GM12878 (cell line): ENCODE results near the gene GZF1. TPM values are rescaled to one million over a fixed set of nuclear protein-coding genes. Genes with fewer than 3 reads are reported as not detected.

ENCODE experiments used
- polyA plus RNA-seq, 11 experiments: library from polyadenylated mRNA; depleted of rRNA in 4 of 11; unstranded in 6 of 11; stranded (reverse) in 5 of 11; fragments of >200 nt; fragmentation: Nextera tagmentation in 4 of 11; fragmentation: Illumina TruSeq in 1 of 11; extraction: Ambion mirVana in 4 of 11; extraction: Trizol in 1 of 11; gene quantifications; 1 replicate in 1 of 11; 2 replicates in 10 of 11; pipeline versions ENCODE4 v1.2.1 to v1.2.3, GENCODE V29; 2011 to 2016; ENCODE audit warnings: inconsistent platforms in 2 of 11, missing spikeins in 2 of 11, low read depth in 1 of 11
- small RNA-seq: library from RNA; depleted of rRNA; stranded (forward); fragments of <200 nt; gene quantifications from one replicate; pipeline ENCODE3, GENCODE V24; 2014
- total RNA-seq, 4 experiments: library from RNA; depleted of rRNA in 3 of 4; stranded (reverse); fragments of >200 nt in 3 of 4; fragmentation: Illumina TruSeq in 1 of 4; extraction: Trizol in 1 of 4; gene quantifications; 2 replicates each; pipeline versions ENCODE4 v1.2.1 to v1.2.3, GENCODE V29; 2013 to 2021

Gene GZF1
- total and polyA plus RNA-seq, 10 of the 15 experiments (the other 5 are each of a cell fraction or from before 2014, with no cell fraction given): 2.2 to 19.5 (median 9.7) TPM

Small RNA genes lying within 50 kb of the gene (small RNA-seq; reads per million reads assigned to genes)
- gene RNA5SP479: not detected

Other genes with a start within 250 kb of the GZF1 start
- 61.5 and 65.2 TPM in 2 replicates for gene NXT1, start 11.4 kb upstream of the GZF1 start, total RNA-seq (2014; rRNA removed)
- 32.1 and 36.3 TPM in 2 replicates for gene NXT1, start 11.4 kb upstream of the GZF1 start, total RNA-seq (2014; rRNA removed; fragmentation: Illumina TruSeq; extraction: Trizol)
- 34.4 and 36.9 TPM in 2 replicates for gene NXT1, start 11.4 kb upstream of the GZF1 start, total RNA-seq (2021)
- gene NXT1, start 11.4 kb upstream of the GZF1 start, polyA plus RNA-seq (2011; rRNA removed): 38.5 and 50.0 TPM in 2 replicates
- 37.9 and 42.6 TPM in 2 replicates for gene NXT1, start 11.4 kb upstream of the GZF1 start, polyA plus RNA-seq (2014; fragmentation: Illumina TruSeq; extraction: Trizol)
- 10 to 100 TPM; 10.2 to 24.2 TPM for gene NXT1, start 11.4 kb upstream of the GZF1 start, polyA plus RNA-seq (2014; fragmentation: Nextera tagmentation; extraction: Ambion mirVana)
- gene NXT1, start 11.4 kb upstream of the GZF1 start, polyA plus RNA-seq (2014; rRNA removed): 59.4 and 62.1 TPM in 2 replicates
- 10 to 100 TPM; 59.3 to 66.7 TPM for gene NXT1, start 11.4 kb upstream of the GZF1 start, polyA plus RNA-seq (2016; fragmentation: Nextera tagmentation; extraction: Ambion mirVana)
- 7.2 and 8.8 TPM in 2 replicates for gene NAPB, start 59.3 kb downstream of the GZF1 start, total RNA-seq (2014; rRNA removed)
- gene NAPB, start 59.3 kb downstream of the GZF1 start, total RNA-seq (2014; rRNA removed; fragmentation: Illumina TruSeq; extraction: Trizol): 7.1 and 8.6 TPM in 2 replicates
- gene NAPB, start 59.3 kb downstream of the GZF1 start, total RNA-seq (2021): 6.6 and 8.5 TPM in 2 replicates
- 15.9 and 23.1 TPM in 2 replicates for gene NAPB, start 59.3 kb downstream of the GZF1 start, polyA plus RNA-seq (2011; rRNA removed)
- gene NAPB, start 59.3 kb downstream of the GZF1 start, polyA plus RNA-seq (2014; fragmentation: Illumina TruSeq; extraction: Trizol): 8.0 and 10.8 TPM in 2 replicates
- gene NAPB, start 59.3 kb downstream of the GZF1 start, polyA plus RNA-seq (2014; fragmentation: Nextera tagmentation; extraction: Ambion mirVana): 1 to 10 TPM; 2.1 to 2.3 TPM
- 9.2 and 10.2 TPM in 2 replicates for gene NAPB, start 59.3 kb downstream of the GZF1 start, polyA plus RNA-seq (2014; rRNA removed)
- 1 to 10 TPM; 6.0 to 7.2 TPM for gene NAPB, start 59.3 kb downstream of the GZF1 start, polyA plus RNA-seq (2016; fragmentation: Nextera tagmentation; extraction: Ambion mirVana)
- not detected in 2 replicates for gene CSTL1, start 77.5 kb downstream of the GZF1 start, total RNA-seq (2014; rRNA removed)
- gene CSTL1, start 77.5 kb downstream of the GZF1 start, total RNA-seq (2014; rRNA removed; fragmentation: Illumina TruSeq; extraction: Trizol): not detected in 2 replicates
- not detected in 2 replicates for gene CSTL1, start 77.5 kb downstream of the GZF1 start, total RNA-seq (2021)
- gene CSTL1, start 77.5 kb downstream of the GZF1 start, polyA plus RNA-seq (2011; rRNA removed): not detected in 2 replicates
- gene CSTL1, start 77.5 kb downstream of the GZF1 start, polyA plus RNA-seq (2014; fragmentation: Illumina TruSeq; extraction: Trizol): not detected in 2 replicates
- not detected for gene CSTL1, start 77.5 kb downstream of the GZF1 start, polyA plus RNA-seq (2014; fragmentation: Nextera tagmentation; extraction: Ambion mirVana)
- gene CSTL1, start 77.5 kb downstream of the GZF1 start, polyA plus RNA-seq (2014; rRNA removed): not detected in 2 replicates
- not detected for gene CSTL1, start 77.5 kb downstream of the GZF1 start, polyA plus RNA-seq (2016; fragmentation: Nextera tagmentation; extraction: Ambion mirVana)
- gene CST11, start 90.7 kb downstream of the GZF1 start, total RNA-seq (2014; rRNA removed): not detected in 2 replicates
- gene CST11, start 90.7 kb downstream of the GZF1 start, total RNA-seq (2014; rRNA removed; fragmentation: Illumina TruSeq; extraction: Trizol): not detected in 2 replicates
- gene CST11, start 90.7 kb downstream of the GZF1 start, total RNA-seq (2021): not detected in 2 replicates
- 0.33 and 0.35 TPM in 2 replicates for gene CST11, start 90.7 kb downstream of the GZF1 start, polyA plus RNA-seq (2011; rRNA removed)
- gene CST11, start 90.7 kb downstream of the GZF1 start, polyA plus RNA-seq (2014; fragmentation: Illumina TruSeq; extraction: Trizol): not detected in 2 replicates
- gene CST11, start 90.7 kb downstream of the GZF1 start, polyA plus RNA-seq (2014; fragmentation: Nextera tagmentation; extraction: Ambion mirVana): not detected
- not detected in 2 replicates for gene CST11, start 90.7 kb downstream of the GZF1 start, polyA plus RNA-seq (2014; rRNA removed)
- gene CST11, start 90.7 kb downstream of the GZF1 start, polyA plus RNA-seq (2016; fragmentation: Nextera tagmentation; extraction: Ambion mirVana): not detected
- gene CST8, start 128.9 kb downstream of the GZF1 start, total RNA-seq (2014; rRNA removed): not detected in 2 replicates
- gene CST8, start 128.9 kb downstream of the GZF1 start, total RNA-seq (2014; rRNA removed; fragmentation: Illumina TruSeq; extraction: Trizol): not detected in 2 replicates
- gene CST8, start 128.9 kb downstream of the GZF1 start, total RNA-seq (2021): not detected in 2 replicates
- gene CST8, start 128.9 kb downstream of the GZF1 start, polyA plus RNA-seq (2011; rRNA removed): not detected in 2 replicates
- gene CST8, start 128.9 kb downstream of the GZF1 start, polyA plus RNA-seq (2014; fragmentation: Illumina TruSeq; extraction: Trizol): not detected in 2 replicates
- gene CST8, start 128.9 kb downstream of the GZF1 start, polyA plus RNA-seq (2014; fragmentation: Nextera tagmentation; extraction: Ambion mirVana): not detected
- not detected in 2 replicates for gene CST8, start 128.9 kb downstream of the GZF1 start, polyA plus RNA-seq (2014; rRNA removed)
- gene CST8, start 128.9 kb downstream of the GZF1 start, polyA plus RNA-seq (2016; fragmentation: Nextera tagmentation; extraction: Ambion mirVana): not detected
- not detected in 2 replicates for gene CST9L, start 206.3 kb downstream of the GZF1 start, total RNA-seq (2014; rRNA removed)
- gene CST9L, start 206.3 kb downstream of the GZF1 start, total RNA-seq (2014; rRNA removed; fragmentation: Illumina TruSeq; extraction: Trizol): not detected in 2 replicates
- gene CST9L, start 206.3 kb downstream of the GZF1 start, total RNA-seq (2021): not detected in 2 replicates
- not detected in 2 replicates for gene CST9L, start 206.3 kb downstream of the GZF1 start, polyA plus RNA-seq (2011; rRNA removed)
- gene CST9L, start 206.3 kb downstream of the GZF1 start, polyA plus RNA-seq (2014; fragmentation: Illumina TruSeq; extraction: Trizol): not detected in 2 replicates
- gene CST9L, start 206.3 kb downstream of the GZF1 start, polyA plus RNA-seq (2014; fragmentation: Nextera tagmentation; extraction: Ambion mirVana): not detected
- not detected in 2 replicates for gene CST9L, start 206.3 kb downstream of the GZF1 start, polyA plus RNA-seq (2014; rRNA removed)
- gene CST9L, start 206.3 kb downstream of the GZF1 start, polyA plus RNA-seq (2016; fragmentation: Nextera tagmentation; extraction: Ambion mirVana): not detected
- gene CST9, start 243.7 kb downstream of the GZF1 start, total RNA-seq (2014; rRNA removed): not detected in 2 replicates
- not detected in 2 replicates for gene CST9, start 243.7 kb downstream of the GZF1 start, total RNA-seq (2014; rRNA removed; fragmentation: Illumina TruSeq; extraction: Trizol)
- not detected in 2 replicates for gene CST9, start 243.7 kb downstream of the GZF1 start, total RNA-seq (2021)
- not detected in 2 replicates for gene CST9, start 243.7 kb downstream of the GZF1 start, polyA plus RNA-seq (2011; rRNA removed)
- not detected in 2 replicates for gene CST9, start 243.7 kb downstream of the GZF1 start, polyA plus RNA-seq (2014; fragmentation: Illumina TruSeq; extraction: Trizol)
- gene CST9, start 243.7 kb downstream of the GZF1 start, polyA plus RNA-seq (2014; fragmentation: Nextera tagmentation; extraction: Ambion mirVana): not detected
- gene CST9, start 243.7 kb downstream of the GZF1 start, polyA plus RNA-seq (2014; rRNA removed): not detected in 2 replicates
- gene CST9, start 243.7 kb downstream of the GZF1 start, polyA plus RNA-seq (2016; fragmentation: Nextera tagmentation; extraction: Ambion mirVana): not detected